GM19025 (cell line): ENCODE results near the gene MVD.
"Not testable (repeated sequence)": the region's sequence is repeated elsewhere in the genome, so short reads cannot be mapped to it uniquely, and the experiment has no call there.

Experiments
- ATAC-seq: cut with Tn5 transposase; IDR thresholded peaks from one replicate; pipeline ENCODE4 v1.9.1; 2021; ENCODE audit warnings: mild to moderate bottlenecking, low read depth, moderate library complexity; ENCODE audit not compliant: unreplicated experiment

The MVD gene

GRCh38 chr16:88614818-88615580 is 47.9 kb downstream of the MVD start:
- ATAC-seq: no peak

- no peak for ATAC-seq
These were observed 48.7 kb downstream of the MVD start for GRCh38 chr16:88613911-88614817.

- ATAC-seq: no peak
These were observed 49.6 kb downstream of the MVD start for GRCh38 chr16:88613293-88613692.

- ATAC-seq: no peak
These were observed 51.7 kb downstream of the MVD start for GRCh38 chr16:88610909-88611812.

- no peak for ATAC-seq
These were observed 52.8 kb downstream of the MVD start for GRCh38 chr16:88610080-88610479.

- not testable (repeated sequence) for ATAC-seq
These were observed 53.5 kb downstream of the MVD start for GRCh38 chr16:88609426-88609825.

- ATAC-seq: no peak
These were observed 54.8 kb downstream of the MVD start for GRCh38 chr16:88608076-88608475.

GRCh38 chr16:88606148-88606757 is 56.6 kb downstream of the MVD start:
- no peak for ATAC-seq

GRCh38 chr16:88605186-88606147 is 57.4 kb downstream of the MVD start:
- ATAC-seq: no peak

GRCh38 chr16:88602091-88602490 is 60.8 kb downstream of the MVD start:
- no peak for ATAC-seq
